ENCODE data around the gene EPHA6. TPM values are rescaled to one million over a fixed set of nuclear protein-coding genes. Genes with fewer than 3 reads are reported as not detected.

The EPHA6 gene
- total RNA-seq, 1 experiment from 2014 or later = 0.61 TPM

- Histone ChIP-seq H3K79me1 (ENCODE audit: insufficient read depth, low read depth, low read length, poor library complexity, severe bottlenecking) (no peaks in the 10 kb centered on the region), H3K27me3 (ENCODE audit: insufficient read depth, low read length) (no peaks in the 10 kb centered on the region), H3K4me1 (ENCODE audit: insufficient read depth, low read length) (no peaks in the 10 kb centered on the region), H4K5ac (ENCODE audit: insufficient read length, low read depth, low read length) (no peak overlapping the region), H3K4ac (ENCODE audit: low read depth, low read length) (no peak overlapping the region), H3K23me2 (ENCODE audit: insufficient read length, low read depth, low read length, poor library complexity, severe bottlenecking) (no peaks in the 10 kb centered on the region), H3K56ac (ENCODE audit: insufficient read length, low read depth, low read length) (no peak overlapping the region), H4K91ac (ENCODE audit: insufficient read length, low read depth, low read length) (no peak overlapping the region), H3K9me3 (ENCODE audit: control insufficient read depth, low read depth, low read length) (no peaks in the 10 kb centered on the region), H2BK5ac (ENCODE audit: insufficient read length, low read length) (no peak overlapping the region), H3K4me2 (ENCODE audit: insufficient read depth, insufficient read length, low read length) (no peak overlapping the region), H3K27ac (ENCODE audit: insufficient read length, low read depth, low read length) (no peak overlapping the region), H4K20me1 (ENCODE audit: control insufficient read depth, insufficient read depth, insufficient read length) (no peaks in the 10 kb centered on the region), H3K79me2 (ENCODE audit: insufficient read depth, low read length) (no peaks in the 10 kb centered on the region), H2AK5ac (ENCODE audit: insufficient read length, low read length) (no peak overlapping the region), H3T11ph (ENCODE audit: low read length) (no peak overlapping the region), H2BK12ac (ENCODE audit: insufficient read length, low read depth, low read length) (no peak overlapping the region), H2BK20ac (ENCODE audit: low read depth, low read length, poor library complexity, severe bottlenecking) (no peak overlapping the region), H2BK120ac (ENCODE audit: low read depth, low read length, poor library complexity, severe bottlenecking) (no peak overlapping the region), H2BK15ac (ENCODE audit: low read depth, low read length) (no peak overlapping the region), H3K18ac (ENCODE audit: insufficient read length, low read depth, low read length) (no peak overlapping the region), H3K23ac (ENCODE audit: insufficient read length, low read depth, low read length) (no peak overlapping the region), H3K14ac (ENCODE audit: insufficient read depth, low read length) (no peak overlapping the region), H2AFZ (ENCODE audit: low read length) (no peak overlapping the region), H3K9ac (ENCODE audit: extremely low read depth, insufficient read length, low read length) (no peak overlapping the region), H4K8ac (replicated peaks; ENCODE audit: insufficient read length, low read depth, low read length) (no peak overlapping the region)
- Mint-ChIP-seq H3K9me3 (no peaks in the 10 kb centered on the region), H3K4me1 (peaks cover 10 to 12% of the 10 kb centered on the region in 2 experiments; a peak in 3 of 4 replicates), H3K27me3 (ENCODE audit: low read depth) (no peaks in the 10 kb centered on the region), H3K27ac (no peak overlapping the region), H3K36me3 (ENCODE audit: insufficient read depth in 1 of 3, low read depth in 3 of 3) (no peaks in the 10 kb centered on the region), H3K4me3 (no peak overlapping the region)
- no peak for DNase-seq
- no CpG with 5 or more reads among the region's 2 CpGs for WGBS (ENCODE audit: extremely low coverage, insufficient read length, low lambda C conversion rate)
- TF ChIP-seq, protein P1, sequence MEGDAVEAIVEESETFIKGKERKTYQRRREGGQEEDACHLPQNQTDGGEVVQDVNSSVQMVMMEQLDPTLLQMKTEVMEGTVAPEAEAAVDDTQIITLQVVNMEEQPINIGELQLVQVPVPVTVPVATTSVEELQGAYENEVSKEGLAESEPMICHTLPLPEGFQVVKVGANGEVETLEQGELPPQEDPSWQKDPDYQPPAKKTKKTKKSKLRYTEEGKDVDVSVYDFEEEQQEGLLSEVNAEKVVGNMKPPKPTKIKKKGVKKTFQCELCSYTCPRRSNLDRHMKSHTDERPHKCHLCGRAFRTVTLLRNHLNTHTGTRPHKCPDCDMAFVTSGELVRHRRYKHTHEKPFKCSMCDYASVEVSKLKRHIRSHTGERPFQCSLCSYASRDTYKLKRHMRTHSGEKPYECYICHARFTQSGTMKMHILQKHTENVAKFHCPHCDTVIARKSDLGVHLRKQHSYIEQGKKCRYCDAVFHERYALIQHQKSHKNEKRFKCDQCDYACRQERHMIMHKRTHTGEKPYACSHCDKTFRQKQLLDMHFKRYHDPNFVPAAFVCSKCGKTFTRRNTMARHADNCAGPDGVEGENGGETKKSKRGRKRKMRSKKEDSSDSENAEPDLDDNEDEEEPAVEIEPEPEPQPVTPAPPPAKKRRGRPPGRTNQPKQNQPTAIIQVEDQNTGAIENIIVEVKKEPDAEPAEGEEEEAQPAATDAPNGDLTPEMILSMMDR (conservative IDR thresholded peaks at IDR 0.05) = no peak
Observed at GRCh38 chr3:97043411-97043810, 229.0 kb downstream of the EPHA6 start.
